ENCODE results near the gene BCL11A. TPM values are rescaled to one million over a fixed set of nuclear protein-coding genes. Genes with fewer than 3 reads are reported as not detected.

BCL11A gene
- total and polyA plus RNA-seq, 4 donors = 0.08 to 8.5 (median 0.47) TPM

DNA sequence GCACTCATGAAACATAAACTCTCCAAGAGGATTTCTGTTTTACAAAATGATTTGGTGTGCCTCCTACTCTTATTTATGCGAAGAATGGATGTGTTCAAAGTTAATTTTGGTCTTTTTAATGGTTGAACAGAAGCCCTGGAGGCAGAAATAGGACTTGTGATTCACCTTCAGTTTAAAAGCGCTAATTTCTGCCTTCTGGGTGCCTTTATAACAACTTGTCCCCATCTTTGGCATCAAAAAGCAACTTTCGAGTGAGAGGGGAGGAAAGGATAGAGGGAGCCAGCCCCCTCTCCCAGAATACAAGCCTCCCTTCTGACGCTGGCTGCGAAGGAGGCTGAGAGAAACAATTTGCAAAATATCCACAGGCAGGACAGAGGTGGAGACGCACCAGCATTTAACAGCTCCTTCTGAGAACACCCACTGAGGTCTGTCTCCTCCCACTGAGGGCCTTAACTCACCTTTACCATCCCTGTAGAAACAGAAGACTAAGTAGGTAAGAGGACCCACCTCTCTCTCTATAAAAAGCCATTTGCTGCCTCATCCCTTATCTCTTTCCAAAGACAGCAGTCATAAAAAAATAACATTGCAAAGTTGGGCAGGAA, 24.3 kb upstream of the BCL11A start:
- no peaks in the 10 kb centered on the region for H3K9me3 ChIP-seq (ENCODE audit: control insufficient read depth in 4 of 4, low read length in 3 of 4)
- no peak overlapping the region for H3K9ac ChIP-seq (ENCODE audit: low read depth in 1 of 2, low read length in 2 of 2)
- WGBS = 81% methylated on average over 6 of the region's 6 CpGs
- H3K4me3 ChIP-seq (ENCODE audit: low read depth in 1 of 3, low read length in 3 of 3) = no peak overlapping the region
- no peak for DNase-seq (ENCODE audit: low spot score)
- H3K27ac ChIP-seq (ENCODE audit: low read depth in 1 of 2, low read length in 2 of 2) = no peak overlapping the region
- H3K27me3 ChIP-seq (ENCODE audit: control insufficient read depth in 4 of 4, insufficient read depth in 4 of 4, low read length in 3 of 4) = peaks cover 0 to 8% (median 0%) of the 10 kb centered on the region in 4 donors
- no peaks in the 10 kb centered on the region for H3K36me3 ChIP-seq (ENCODE audit: control insufficient read depth in 4 of 4, insufficient read depth in 3 of 4, low read depth in 1 of 4, low read length in 3 of 4)
- TF ChIP-seq GABPA (IDR thresholded peaks at IDR 0.05 in 1 of 2, conservative IDR thresholded peaks at IDR 0.05 in 1 of 2) (no peak), RAD21 (IDR thresholded peaks at IDR 0.05) (no peak), EGR1 (IDR thresholded peaks at IDR 0.05; ENCODE audit: low read depth in 2 of 2) (no peak), JUND (IDR thresholded peaks at IDR 0.05) (no peak)
- TF ChIP-seq, protein P1, sequence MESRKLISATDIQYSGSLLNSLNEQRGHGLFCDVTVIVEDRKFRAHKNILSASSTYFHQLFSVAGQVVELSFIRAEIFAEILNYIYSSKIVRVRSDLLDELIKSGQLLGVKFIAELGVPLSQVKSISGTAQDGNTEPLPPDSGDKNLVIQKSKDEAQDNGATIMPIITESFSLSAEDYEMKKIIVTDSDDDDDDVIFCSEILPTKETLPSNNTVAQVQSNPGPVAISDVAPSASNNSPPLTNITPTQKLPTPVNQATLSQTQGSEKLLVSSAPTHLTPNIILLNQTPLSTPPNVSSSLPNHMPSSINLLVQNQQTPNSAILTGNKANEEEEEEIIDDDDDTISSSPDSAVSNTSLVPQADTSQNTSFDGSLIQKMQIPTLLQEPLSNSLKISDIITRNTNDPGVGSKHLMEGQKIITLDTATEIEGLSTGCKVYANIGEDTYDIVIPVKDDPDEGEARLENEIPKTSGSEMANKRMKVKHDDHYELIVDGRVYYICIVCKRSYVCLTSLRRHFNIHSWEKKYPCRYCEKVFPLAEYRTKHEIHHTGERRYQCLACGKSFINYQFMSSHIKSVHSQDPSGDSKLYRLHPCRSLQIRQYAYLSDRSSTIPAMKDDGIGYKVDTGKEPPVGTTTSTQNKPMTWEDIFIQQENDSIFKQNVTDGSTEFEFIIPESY (IDR thresholded peaks at IDR 0.05) = no peak
- TF ChIP-seq, protein P2, sequence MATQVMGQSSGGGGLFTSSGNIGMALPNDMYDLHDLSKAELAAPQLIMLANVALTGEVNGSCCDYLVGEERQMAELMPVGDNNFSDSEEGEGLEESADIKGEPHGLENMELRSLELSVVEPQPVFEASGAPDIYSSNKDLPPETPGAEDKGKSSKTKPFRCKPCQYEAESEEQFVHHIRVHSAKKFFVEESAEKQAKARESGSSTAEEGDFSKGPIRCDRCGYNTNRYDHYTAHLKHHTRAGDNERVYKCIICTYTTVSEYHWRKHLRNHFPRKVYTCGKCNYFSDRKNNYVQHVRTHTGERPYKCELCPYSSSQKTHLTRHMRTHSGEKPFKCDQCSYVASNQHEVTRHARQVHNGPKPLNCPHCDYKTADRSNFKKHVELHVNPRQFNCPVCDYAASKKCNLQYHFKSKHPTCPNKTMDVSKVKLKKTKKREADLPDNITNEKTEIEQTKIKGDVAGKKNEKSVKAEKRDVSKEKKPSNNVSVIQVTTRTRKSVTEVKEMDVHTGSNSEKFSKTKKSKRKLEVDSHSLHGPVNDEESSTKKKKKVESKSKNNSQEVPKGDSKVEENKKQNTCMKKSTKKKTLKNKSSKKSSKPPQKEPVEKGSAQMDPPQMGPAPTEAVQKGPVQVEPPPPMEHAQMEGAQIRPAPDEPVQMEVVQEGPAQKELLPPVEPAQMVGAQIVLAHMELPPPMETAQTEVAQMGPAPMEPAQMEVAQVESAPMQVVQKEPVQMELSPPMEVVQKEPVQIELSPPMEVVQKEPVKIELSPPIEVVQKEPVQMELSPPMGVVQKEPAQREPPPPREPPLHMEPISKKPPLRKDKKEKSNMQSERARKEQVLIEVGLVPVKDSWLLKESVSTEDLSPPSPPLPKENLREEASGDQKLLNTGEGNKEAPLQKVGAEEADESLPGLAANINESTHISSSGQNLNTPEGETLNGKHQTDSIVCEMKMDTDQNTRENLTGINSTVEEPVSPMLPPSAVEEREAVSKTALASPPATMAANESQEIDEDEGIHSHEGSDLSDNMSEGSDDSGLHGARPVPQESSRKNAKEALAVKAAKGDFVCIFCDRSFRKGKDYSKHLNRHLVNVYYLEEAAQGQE (IDR thresholded peaks at IDR 0.05) = no peak
- TF ChIP-seq, protein P3, sequence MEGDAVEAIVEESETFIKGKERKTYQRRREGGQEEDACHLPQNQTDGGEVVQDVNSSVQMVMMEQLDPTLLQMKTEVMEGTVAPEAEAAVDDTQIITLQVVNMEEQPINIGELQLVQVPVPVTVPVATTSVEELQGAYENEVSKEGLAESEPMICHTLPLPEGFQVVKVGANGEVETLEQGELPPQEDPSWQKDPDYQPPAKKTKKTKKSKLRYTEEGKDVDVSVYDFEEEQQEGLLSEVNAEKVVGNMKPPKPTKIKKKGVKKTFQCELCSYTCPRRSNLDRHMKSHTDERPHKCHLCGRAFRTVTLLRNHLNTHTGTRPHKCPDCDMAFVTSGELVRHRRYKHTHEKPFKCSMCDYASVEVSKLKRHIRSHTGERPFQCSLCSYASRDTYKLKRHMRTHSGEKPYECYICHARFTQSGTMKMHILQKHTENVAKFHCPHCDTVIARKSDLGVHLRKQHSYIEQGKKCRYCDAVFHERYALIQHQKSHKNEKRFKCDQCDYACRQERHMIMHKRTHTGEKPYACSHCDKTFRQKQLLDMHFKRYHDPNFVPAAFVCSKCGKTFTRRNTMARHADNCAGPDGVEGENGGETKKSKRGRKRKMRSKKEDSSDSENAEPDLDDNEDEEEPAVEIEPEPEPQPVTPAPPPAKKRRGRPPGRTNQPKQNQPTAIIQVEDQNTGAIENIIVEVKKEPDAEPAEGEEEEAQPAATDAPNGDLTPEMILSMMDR (IDR thresholded peaks at IDR 0.05; ENCODE audit: low read depth, low read length, missing input control) = no peak
- H3K4me1 ChIP-seq (ENCODE audit: control insufficient read depth in 4 of 4, insufficient read depth in 4 of 4, low read length in 3 of 4) = peaks cover 0 to 6% (median 2%) of the 10 kb centered on the region in 4 donors

DNA sequence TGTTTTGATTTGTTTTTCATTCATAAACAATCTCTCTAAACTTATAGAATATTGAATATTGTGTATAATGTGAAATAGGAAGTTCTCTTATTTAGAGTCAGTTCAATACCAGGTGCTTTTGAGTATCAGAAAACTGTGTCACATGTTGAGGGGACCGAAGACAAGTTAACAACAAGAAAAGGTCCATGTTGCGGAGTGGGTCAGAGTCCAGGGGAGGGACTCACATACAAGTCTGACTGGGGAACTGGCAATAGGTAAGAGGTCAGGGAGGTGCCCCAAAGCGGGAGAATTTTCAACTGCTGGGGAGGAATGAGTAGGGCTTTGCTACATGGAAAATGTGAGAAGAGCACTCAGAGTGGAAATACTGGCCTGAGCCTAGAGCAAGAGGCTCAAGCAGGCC, 19.8 kb upstream of the BCL11A start:
- H3K4me1 ChIP-seq (ENCODE audit: control insufficient read depth in 4 of 4, insufficient read depth in 4 of 4, low read length in 3 of 4) = peaks cover 2 to 6% (median 4%) of the 10 kb centered on the region in 4 donors
- no peak overlapping the region for H3K9ac ChIP-seq (ENCODE audit: low read depth in 1 of 2, low read length in 2 of 2)
- no peak for DNase-seq (ENCODE audit: low spot score)
- no peaks in the 10 kb centered on the region for H3K9me3 ChIP-seq (ENCODE audit: control insufficient read depth in 4 of 4, low read length in 3 of 4)
- no peaks in the 10 kb centered on the region for H3K36me3 ChIP-seq (ENCODE audit: control insufficient read depth in 4 of 4, insufficient read depth in 3 of 4, low read depth in 1 of 4, low read length in 3 of 4)
- peaks cover 0 to 14% (median 3%) of the 10 kb centered on the region in 4 donors for H3K27me3 ChIP-seq (ENCODE audit: control insufficient read depth in 4 of 4, insufficient read depth in 4 of 4, low read length in 3 of 4)
- H3K4me3 ChIP-seq (ENCODE audit: low read depth in 1 of 3, low read length in 3 of 3) = no peak overlapping the region
- no peak overlapping the region for H3K27ac ChIP-seq (ENCODE audit: low read depth in 1 of 2, low read length in 2 of 2)
- WGBS = 88% methylated on average over 3 of the region's 3 CpGs
- TF ChIP-seq, protein P1 (IDR thresholded peaks at IDR 0.05) = no peak
- TF ChIP-seq RXRA (IDR thresholded peaks at IDR 0.05) (no peak), EGR1 (IDR thresholded peaks at IDR 0.05; ENCODE audit: low read depth in 2 of 2) (no peak), NR2F2 (IDR thresholded peaks at IDR 0.05) (no peak), SP1 (IDR thresholded peaks at IDR 0.05) (no peak), HNF4G (IDR thresholded peaks at IDR 0.05) (no peak), TAF1 (conservative IDR thresholded peaks at IDR 0.05) (no peak), FOXA2 (IDR thresholded peaks at IDR 0.05) (no peak), JUND (IDR thresholded peaks at IDR 0.05) (no peak), RAD21 (IDR thresholded peaks at IDR 0.05) (no peak), FOXA1 (IDR thresholded peaks at IDR 0.05) (no peak)
- TF ChIP-seq, protein P4, sequence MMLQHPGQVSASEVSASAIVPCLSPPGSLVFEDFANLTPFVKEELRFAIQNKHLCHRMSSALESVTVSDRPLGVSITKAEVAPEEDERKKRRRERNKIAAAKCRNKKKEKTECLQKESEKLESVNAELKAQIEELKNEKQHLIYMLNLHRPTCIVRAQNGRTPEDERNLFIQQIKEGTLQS (IDR thresholded peaks at IDR 0.05) = no peak

Data from liver (tissue), 9 donors.